ENCODE data around the gene USP46.

- no peak for TF ChIP-seq CTCF (conservative IDR thresholded peaks at IDR 0.05; ENCODE audit: low read depth, low read length)
- no peak for TF ChIP-seq MXI1 (IDR thresholded peaks at IDR 0.05; ENCODE audit: borderline replicate concordance, low read depth, low read length)
- no peak for TF ChIP-seq RFX5 (IDR thresholded peaks at IDR 0.05; ENCODE audit: low read depth, low read length)
- no peak for TF ChIP-seq POLR2A (IDR thresholded peaks at IDR 0.05; ENCODE audit: low read depth, low read length)
- TF ChIP-seq USF2 (IDR thresholded peaks at IDR 0.05; ENCODE audit: low read depth, low read length): no peak
- no peak for TF ChIP-seq ELK1 (IDR thresholded peaks at IDR 0.05; ENCODE audit: borderline replicate concordance, low read depth, low read length)
- no peak for TF ChIP-seq CEBPB (IDR thresholded peaks at IDR 0.05; ENCODE audit: low read depth, low read length)
- no peak for TF ChIP-seq RAD21 (IDR thresholded peaks at IDR 0.05; ENCODE audit: low read length)
- no peak for TF ChIP-seq MAZ (IDR thresholded peaks at IDR 0.05; ENCODE audit: borderline replicate concordance, low read depth, low read length)
- TF ChIP-seq MAFK (IDR thresholded peaks at IDR 0.05; ENCODE audit: low read depth, low read length): no peak
- no peak for TF ChIP-seq BHLHE40 (IDR thresholded peaks at IDR 0.05; ENCODE audit: low read depth, low read length)
- TF ChIP-seq RCOR1 (IDR thresholded peaks at IDR 0.05; ENCODE audit: insufficient replicate concordance, low read length): no peak
Measured at GRCh38 chr4:52693492-52693891, 34.4 kb upstream of the USP46 start.
